Tibial nerve (tissue), 3 donors: Measurements from ENCODE around the gene CPNE1.

Experiments used
- POLR2A ChIP-seq, 2 donors: fragments of 450-650 bp; IDR thresholded peaks; one replicate each; pipeline ENCODE4 v1.6.1; 2017; ENCODE audit warnings: antibody characterized with exemption in 2 of 2, mild to moderate bottlenecking in 2 of 2, moderate library complexity in 2 of 2
- TF ChIP-seq, protein P1 (sequence below), 5 experiments: fragments of 200-600 bp in 3 of 5; fragments of 450-650 bp in 2 of 5; sonication (generic) in 3 of 5; IDR thresholded peaks; one replicate each; pipeline ENCODE4 v1.5.1; 2016 to 2019; ENCODE audit warnings: antibody characterized with exemption in 5 of 5, mild to moderate bottlenecking in 3 of 5, moderate library complexity in 2 of 5

DNA sequence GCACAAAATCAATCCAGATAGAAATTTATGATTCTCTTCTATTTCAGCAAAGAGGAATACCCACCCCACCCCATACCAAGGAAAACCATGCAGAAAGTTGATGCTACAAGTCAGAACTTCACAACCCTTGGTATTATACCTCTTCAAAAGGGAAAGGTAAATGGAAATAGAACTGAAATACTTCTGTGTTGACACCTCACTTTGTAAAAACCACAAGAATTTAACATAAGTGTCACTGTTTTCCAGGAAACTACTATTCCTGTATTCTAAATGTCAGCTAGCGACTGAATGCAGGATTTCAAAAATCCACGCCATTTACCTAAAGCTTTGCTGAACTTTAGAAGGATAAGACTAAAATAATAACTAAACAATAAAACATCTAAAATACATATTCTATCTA is 3.6 kb downstream of the CPNE1 start:
- TF ChIP-seq POLR2A (IDR thresholded peaks at IDR 0.05), result no peak
- TF ChIP-seq, protein P1, sequence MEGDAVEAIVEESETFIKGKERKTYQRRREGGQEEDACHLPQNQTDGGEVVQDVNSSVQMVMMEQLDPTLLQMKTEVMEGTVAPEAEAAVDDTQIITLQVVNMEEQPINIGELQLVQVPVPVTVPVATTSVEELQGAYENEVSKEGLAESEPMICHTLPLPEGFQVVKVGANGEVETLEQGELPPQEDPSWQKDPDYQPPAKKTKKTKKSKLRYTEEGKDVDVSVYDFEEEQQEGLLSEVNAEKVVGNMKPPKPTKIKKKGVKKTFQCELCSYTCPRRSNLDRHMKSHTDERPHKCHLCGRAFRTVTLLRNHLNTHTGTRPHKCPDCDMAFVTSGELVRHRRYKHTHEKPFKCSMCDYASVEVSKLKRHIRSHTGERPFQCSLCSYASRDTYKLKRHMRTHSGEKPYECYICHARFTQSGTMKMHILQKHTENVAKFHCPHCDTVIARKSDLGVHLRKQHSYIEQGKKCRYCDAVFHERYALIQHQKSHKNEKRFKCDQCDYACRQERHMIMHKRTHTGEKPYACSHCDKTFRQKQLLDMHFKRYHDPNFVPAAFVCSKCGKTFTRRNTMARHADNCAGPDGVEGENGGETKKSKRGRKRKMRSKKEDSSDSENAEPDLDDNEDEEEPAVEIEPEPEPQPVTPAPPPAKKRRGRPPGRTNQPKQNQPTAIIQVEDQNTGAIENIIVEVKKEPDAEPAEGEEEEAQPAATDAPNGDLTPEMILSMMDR (IDR thresholded peaks at IDR 0.05), result no peak
